Stomach (tissue), 19 donors: ENCODE results near the gene SPATA18. TPM values are rescaled to one million over a fixed set of nuclear protein-coding genes. Genes with fewer than 3 reads are reported as not detected.

Experiments
- DNase-seq, 2 donors: peaks; one replicate each; pipeline versions ENCODE4 v3.0.0 to v3.0.0-alpha.2; 2013 to 2019
- H3K27ac ChIP-seq, 5 donors: fragments of 200-600 bp in 4 of 5; sonication (generic) in 4 of 5; one replicate each; pipeline ENCODE4 v1.5.1; 2013 to 2019; ENCODE audit warnings: mild to moderate bottlenecking in 1 of 5, moderate library complexity in 1 of 5
- H3K27me3 ChIP-seq, 3 donors: fragments of 200-600 bp; sonication (generic); one replicate each; pipeline ENCODE4 v1.5.1; 2017 to 2019; ENCODE audit warnings: mixed run types in 1 of 3
- H3K36me3 ChIP-seq, 4 donors: fragments of 200-600 bp; sonication (generic); 1 replicate in 3 of 4; 2 replicates in 1 of 4; pipeline ENCODE4 v1.5.1; 2016 to 2019
- H3K4me1 ChIP-seq, 4 donors: fragments of 200-600 bp; sonication (generic); one replicate each; pipeline ENCODE4 v1.5.1; 2016 to 2019
- H3K4me3 ChIP-seq, 4 donors: fragments of 200-600 bp; sonication (generic) in 3 of 4; one replicate each; pipeline ENCODE4 v1.5.1; 2016 to 2019; ENCODE audit warnings: mild to moderate bottlenecking in 1 of 4
- H3K9me3 ChIP-seq, 4 donors: fragments of 200-600 bp; sonication (generic); one replicate each; pipeline ENCODE4 v1.5.1; 2016 to 2019
- CTCF ChIP-seq, 7 experiments: fragments of 450-650 bp in 4 of 7; fragments of 200-600 bp in 3 of 7; sonication (generic) in 3 of 7; IDR thresholded peaks; one replicate each; pipeline ENCODE4 v1.5.1; 2016 to 2019; ENCODE audit warnings: antibody characterized with exemption in 7 of 7, control low read depth in 2 of 7, mild to moderate bottlenecking in 1 of 7
- EP300 ChIP-seq: sonication (generic); formaldehyde crosslinking; IDR thresholded peaks from one replicate; pipeline ENCODE4 v1.6.1; 2017; ENCODE audit warnings: antibody characterized with exemption
- POLR2A ChIP-seq, 4 donors: fragments of 450-650 bp; IDR thresholded peaks; one replicate each; pipeline ENCODE4 v1.6.1; 2016; ENCODE audit warnings: antibody characterized with exemption in 4 of 4, control low read depth in 2 of 4, mild to moderate bottlenecking in 1 of 4, moderate library complexity in 1 of 4
- POLR2AphosphoS5 ChIP-seq, 3 donors: sonication (generic); formaldehyde crosslinking; IDR thresholded peaks; one replicate each; pipeline ENCODE4 v1.6.1; 2016; ENCODE audit warnings: antibody characterized with exemption in 3 of 3
- whole genome bisulfite sequencing, 5 donors: extraction: QIAGEN DNeasy Blood & Tissue Kit in 3 of 5; methylation state at CpG; one replicate each; pipeline versions ENCODE4 v1.1.5 to v1.1.7; 2013 to 2018; 5-methylcytosine and 5-hydroxymethylcytosine counted together
- intact Hi-C: fragments of 100-400 bp; cut with DNase I; formaldehyde crosslinking; loops from one replicate; pipeline ENCODE4 v1.15.1; 2023; ENCODE audit warnings: low total_unique reads
- long read RNA-seq, 10 donors: transcript quantifications; one replicate each; lab custom pipeline, GENCODE V29; 2026
- polyA plus RNA-seq, 3 donors: library from polyadenylated mRNA; stranded (reverse); fragments of 200-250 nt; gene quantifications; one replicate each; pipeline ENCODE4 v1.2.3, GENCODE V29; 2013
- total RNA-seq, 5 donors: library from RNA; depleted of rRNA; stranded (reverse); fragments of >200 nt; gene quantifications; one replicate each; pipeline versions ENCODE4 v1.1.0 to v1.2.3, GENCODE V29; 2014 to 2016
- donor health status: healthy with polysubstance abuse.
- donor health status: Bipolar disorder and iron deficiency.
- donor health status: healthy.

Gene SPATA18, protein sequence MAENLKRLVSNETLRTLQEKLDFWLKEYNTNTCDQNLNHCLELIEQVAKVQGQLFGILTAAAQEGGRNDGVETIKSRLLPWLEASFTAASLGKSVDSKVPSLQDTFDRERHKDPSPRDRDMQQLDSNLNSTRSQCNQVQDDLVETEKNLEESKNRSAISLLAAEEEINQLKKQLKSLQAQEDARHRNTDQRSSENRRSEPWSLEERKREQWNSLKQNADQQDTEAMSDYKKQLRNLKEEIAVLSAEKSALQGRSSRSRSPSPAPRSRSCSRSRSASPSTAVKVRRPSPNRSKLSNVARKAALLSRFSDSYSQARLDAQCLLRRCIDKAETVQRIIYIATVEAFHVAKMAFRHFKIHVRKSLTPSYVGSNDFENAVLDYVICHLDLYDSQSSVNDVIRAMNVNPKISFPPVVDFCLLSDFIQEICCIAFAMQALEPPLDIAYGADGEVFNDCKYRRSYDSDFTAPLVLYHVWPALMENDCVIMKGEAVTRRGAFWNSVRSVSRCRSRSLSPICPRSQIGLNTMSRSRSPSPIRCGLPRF
- total RNA-seq (10 to 100 TPM in 2 of 5 donors, 1 to 10 TPM in 2, not detected in 1; 1.8 to 21.1 (median 12.5) TPM), polyA plus RNA-seq (1 to 10 TPM; 1.8 to 3.9 (median 3.3) TPM)
- long read RNA-seq, donor 1: 0 reads
- long read RNA-seq, donor 2: 0 reads
- long read RNA-seq, donor 3: 0 reads
- long read RNA-seq, donor 4: 0 reads
- long read RNA-seq, donor 5, partial matches to known transcripts: 0 of 1 reads
- long read RNA-seq, donor 5, other reads (novel, unspliced or antisense): 0 of 1 reads
- long read RNA-seq, donor 6: 0 reads
- long read RNA-seq, donor 7: 0 reads
- long read RNA-seq, donor 8: 0 reads
- long read RNA-seq, donor 9: 0 reads
- long read RNA-seq, donor 10: 0 reads

GRCh38 chr4:52051213-52051614 lies at the start of gene SPATA18:
Gene SPATA18 (plus strand): TSS chr4:52051304. CDS start chr4:52051705, 401 bp downstream.
- H3K9me3 ChIP-seq: no peaks in the 10 kb centered on the region
- peak within 1 kb of the TSS; percentile 57 to 74 (median 62) for H3K4me3 ChIP-seq
- 0 to 2% (median 1%) methylated on average over 13 to 44 of the region's 44 CpGs for WGBS, 5 donors
- no peak for TF ChIP-seq EP300
- TF ChIP-seq POLR2AphosphoS5 (IDR thresholded peaks at IDR 0.05): no peak
- TF ChIP-seq POLR2A (IDR thresholded peaks at IDR 0.05): no peak
- TF ChIP-seq CTCF (IDR thresholded peaks at IDR 0.05): no peak
- peaks cover 0 to 24% (median 23%) of the 10 kb centered on the region in 4 donors for H3K4me1 ChIP-seq
- peaks cover 0 to 49% (median 9%) of the 10 kb centered on the region in 3 donors for H3K27me3 ChIP-seq
- intact Hi-C loops: no loop called here
- H3K36me3 ChIP-seq: no peaks in the 10 kb centered on the region
- peak within 1 kb of the TSS; percentile 62 to 80 (median 72) for H3K27ac ChIP-seq
- DNase-seq: peak; percentile 60 to 70

- TF ChIP-seq POLR2AphosphoS5 (IDR thresholded peaks at IDR 0.05): no peak
- TF ChIP-seq CTCF (IDR thresholded peaks at IDR 0.05): no peak
- no peak for TF ChIP-seq EP300
- no peak for TF ChIP-seq POLR2A (IDR thresholded peaks at IDR 0.05)
- intact Hi-C loops: no loop called here
- H3K36me3 ChIP-seq: no peaks in the 10 kb centered on the region
- no peak overlapping the region for H3K4me3 ChIP-seq
- 61 to 89% (median 65%) methylated on average over 2 of the region's 2 CpGs for WGBS, 5 donors
- no peaks in the 10 kb centered on the region for H3K27me3 ChIP-seq
- no peaks in the 10 kb centered on the region for H3K9me3 ChIP-seq
- H3K4me1 ChIP-seq: no peaks in the 10 kb centered on the region
- no peak for DNase-seq
- H3K27ac ChIP-seq: no peak overlapping the region
These were observed 49.5 kb upstream of the SPATA18 start for GRCh38 chr4:52001616-52002015.

DNA sequence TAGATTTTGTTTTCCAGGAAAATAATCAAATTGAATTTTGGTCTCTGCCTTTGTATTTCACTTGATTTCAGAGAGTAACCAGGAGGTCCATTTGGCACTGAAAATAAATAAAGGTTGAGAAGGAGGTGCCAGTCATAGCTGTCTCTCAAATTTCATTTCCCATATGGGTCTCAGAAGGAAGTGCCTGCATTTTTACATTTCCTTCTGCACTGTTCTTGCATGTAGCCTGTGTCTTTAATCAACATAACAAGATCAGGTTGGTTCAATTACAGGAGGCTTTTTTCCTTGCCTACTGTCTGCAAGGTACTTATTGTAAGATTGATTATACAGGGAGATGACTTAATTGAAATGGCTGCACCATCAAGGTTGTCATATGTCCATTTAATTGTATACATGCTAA lies 46.7 kb upstream of the SPATA18 start:
- H3K27me3 ChIP-seq: no peaks in the 10 kb centered on the region
- intact Hi-C loops: no loop called here
- H3K4me3 ChIP-seq: no peak overlapping the region
- no peak overlapping the region for H3K27ac ChIP-seq
- TF ChIP-seq CTCF (IDR thresholded peaks at IDR 0.05) (no peak), POLR2AphosphoS5 (IDR thresholded peaks at IDR 0.05) (no peak), POLR2A (IDR thresholded peaks at IDR 0.05) (no peak), EP300 (no peak)
- H3K4me1 ChIP-seq: no peaks in the 10 kb centered on the region
- H3K36me3 ChIP-seq: no peaks in the 10 kb centered on the region
- no peak for DNase-seq
- no peaks in the 10 kb centered on the region for H3K9me3 ChIP-seq

GRCh38 chr4:52005604-52006273 lies 45.4 kb upstream of the SPATA18 start:
- DNase-seq: no peak
- no peak for TF ChIP-seq EP300
- no peak for TF ChIP-seq POLR2A (IDR thresholded peaks at IDR 0.05)
- TF ChIP-seq POLR2AphosphoS5 (IDR thresholded peaks at IDR 0.05): no peak
- no peak for TF ChIP-seq CTCF (IDR thresholded peaks at IDR 0.05)
- WGBS, 5 donors: 82 to 98% (median 97%) methylated on average over 1 to 2 of the region's 2 CpGs
- H3K4me1 ChIP-seq: no peaks in the 10 kb centered on the region
- H3K36me3 ChIP-seq: no peaks in the 10 kb centered on the region
- H3K4me3 ChIP-seq: no peak overlapping the region
- no peak overlapping the region for H3K27ac ChIP-seq
- intact Hi-C loops: no loop called here
- H3K27me3 ChIP-seq: no peaks in the 10 kb centered on the region
- no peaks in the 10 kb centered on the region for H3K9me3 ChIP-seq
